NCI-H146 (cell line): Measurements from ENCODE around the gene NEU4.
"Not testable (repeated sequence)": the region's sequence is repeated elsewhere in the genome, so short reads cannot be mapped to it uniquely, and the experiment has no call there.

Experiments
- DNase-seq: peaks from one replicate; lab custom pipeline; 2025; lab: John Stamatoyannopoulos, UW

The NEU4 gene

GRCh38 chr2:241814393-241814642 lies 5.3 kb downstream of the NEU4 start:
- DNase-seq: no peak

DNA sequence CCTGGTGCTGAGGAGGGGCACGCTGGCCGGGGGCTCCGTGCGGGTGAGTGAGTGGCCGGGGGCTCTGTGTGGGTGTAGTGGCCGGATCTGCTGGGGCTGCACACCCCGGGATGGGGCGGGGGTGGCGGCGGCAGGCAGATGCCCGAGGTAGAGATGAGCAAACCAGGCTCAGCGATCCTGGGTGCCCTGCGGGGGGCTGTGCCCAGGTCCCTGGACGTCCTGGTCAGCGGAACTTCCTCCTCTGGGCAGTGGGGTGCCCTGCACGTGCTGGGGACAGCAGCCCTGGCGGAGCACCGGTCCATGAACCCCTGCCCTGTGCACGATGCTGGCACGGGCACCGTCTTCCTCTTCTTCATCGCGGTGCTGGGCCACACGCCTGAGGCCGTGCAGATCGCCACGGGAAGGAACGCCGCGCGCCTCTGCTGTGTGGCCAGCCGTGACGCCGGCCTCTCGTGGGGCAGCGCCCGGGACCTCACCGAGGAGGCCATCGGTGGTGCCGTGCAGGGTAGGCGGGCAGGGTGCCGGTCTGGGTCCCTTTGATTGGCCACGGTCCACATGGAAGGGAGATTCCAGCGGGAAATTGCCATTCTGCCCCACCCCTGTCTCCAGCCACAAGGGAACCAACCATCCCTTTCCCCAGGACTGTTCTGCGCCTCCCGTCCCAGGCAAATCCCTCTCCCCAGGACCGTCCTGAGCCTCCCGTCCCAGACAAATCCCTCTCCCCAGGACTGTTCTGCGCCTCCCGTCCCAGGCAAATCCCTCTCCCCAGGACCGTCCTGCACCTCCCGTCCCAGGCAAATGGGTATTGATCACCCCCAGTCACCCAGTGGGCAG lies 5.9 kb downstream of the NEU4 start:
- no peak for DNase-seq

GRCh38 chr2:241815477-241816430 lies 6.8 kb downstream of the NEU4 start:
- no peak for DNase-seq

GRCh38 chr2:241816431-241817121 lies 7.6 kb downstream of the NEU4 start:
- DNase-seq: no peak

GRCh38 chr2:241817126-241817820 lies 8.3 kb downstream of the NEU4 start:
- DNase-seq: no peak

DNA sequence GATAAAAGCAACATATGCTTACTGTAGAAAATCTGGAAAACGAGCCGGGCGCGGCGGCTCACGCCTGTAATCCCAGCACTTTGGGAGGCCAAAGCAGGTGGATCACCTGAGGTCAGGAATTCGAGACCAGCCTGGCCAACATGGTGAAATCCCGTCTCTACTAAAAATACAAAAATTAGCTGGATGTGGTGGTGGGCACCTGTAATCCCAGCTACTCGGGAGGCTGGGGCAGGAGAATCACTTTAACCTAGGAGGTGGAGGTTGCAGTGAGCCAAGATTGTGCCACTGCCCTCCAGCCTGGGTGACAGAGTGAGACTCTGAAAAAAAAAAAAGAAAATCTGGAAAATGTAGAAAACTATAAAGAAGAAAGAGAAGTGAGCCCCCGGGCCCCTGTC lies 8.8 kb downstream of the NEU4 start:
- DNase-seq: not testable (repeated sequence)

DNA sequence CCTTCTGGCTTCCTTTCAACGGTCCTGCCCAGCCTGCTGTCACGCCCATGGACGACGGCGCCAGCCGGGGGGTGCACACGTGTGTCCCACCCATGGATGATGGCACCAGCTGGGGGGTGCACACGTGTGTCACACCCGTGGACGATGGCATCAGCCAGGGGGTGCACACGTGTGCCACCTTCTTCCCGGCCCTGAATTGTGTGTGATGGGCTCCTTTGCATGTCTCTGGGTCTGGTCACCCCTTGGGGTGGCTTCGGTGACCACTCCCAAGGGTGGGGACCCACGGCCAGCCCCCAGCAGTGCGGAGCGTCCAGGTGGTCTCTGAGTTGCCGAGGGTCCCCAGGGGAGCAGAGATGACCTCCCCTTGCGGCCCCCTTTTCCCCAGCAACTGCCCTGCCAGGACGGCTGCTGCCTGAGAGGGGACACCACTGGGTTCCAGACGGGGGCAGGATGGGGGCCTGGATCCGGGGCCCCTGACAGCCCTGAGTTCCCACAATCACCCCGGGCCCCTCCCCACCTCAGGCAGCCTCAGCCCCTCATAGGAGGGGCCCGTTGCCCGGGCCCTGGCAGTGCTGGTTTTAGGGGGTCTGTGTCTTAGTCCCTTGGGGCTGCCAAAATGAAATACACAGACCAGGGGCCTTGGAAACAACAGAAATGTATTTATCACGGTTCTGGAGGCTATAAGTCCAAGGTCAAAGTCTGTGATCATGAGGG lies 9.4 kb downstream of the NEU4 start:
- DNase-seq: no peak

GRCh38 chr2:241818943-241819270 lies 9.9 kb downstream of the NEU4 start:
- DNase-seq: no peak

DNA sequence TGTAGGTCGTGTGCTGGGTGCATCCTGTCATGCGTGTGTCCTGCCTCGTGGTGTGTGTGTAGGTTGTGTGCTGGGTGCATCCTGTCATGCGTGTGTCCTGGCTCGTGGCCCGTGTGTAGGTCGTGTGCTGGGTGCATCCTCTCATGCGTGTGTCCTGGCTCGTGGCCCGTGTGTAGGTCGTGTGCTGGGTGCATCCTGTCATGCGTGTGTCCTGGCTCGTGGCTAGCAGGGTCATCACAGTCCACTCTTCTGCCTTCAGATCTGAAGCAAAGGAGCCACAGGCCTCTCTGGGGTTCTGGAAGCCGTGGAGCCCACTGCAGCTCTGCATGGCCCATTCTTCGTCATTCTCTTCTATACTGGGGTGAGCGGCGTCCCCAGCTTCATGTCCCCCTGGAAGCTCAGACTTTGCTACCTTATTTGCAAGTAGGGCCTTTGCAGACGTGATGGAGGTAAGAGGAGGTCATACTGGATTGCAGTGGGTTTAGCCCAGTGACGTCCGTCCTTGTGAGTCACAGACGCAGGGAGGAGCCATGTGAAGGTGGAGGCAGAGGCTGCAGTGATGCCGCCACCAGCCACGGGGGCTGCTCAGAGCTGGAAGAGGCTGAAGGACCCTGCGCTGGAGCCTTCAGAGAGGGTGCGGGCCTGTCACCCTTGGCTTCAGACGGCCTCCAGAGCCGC lies 11.1 kb downstream of the NEU4 start:
- DNase-seq: not testable (repeated sequence)

- DNase-seq: no peak
Measured at GRCh38 chr2:241820625-241821384, 11.8 kb downstream of the NEU4 start.

- no peak for DNase-seq
Measured at GRCh38 chr2:241821460-241822263, 12.7 kb downstream of the NEU4 start.

DNA sequence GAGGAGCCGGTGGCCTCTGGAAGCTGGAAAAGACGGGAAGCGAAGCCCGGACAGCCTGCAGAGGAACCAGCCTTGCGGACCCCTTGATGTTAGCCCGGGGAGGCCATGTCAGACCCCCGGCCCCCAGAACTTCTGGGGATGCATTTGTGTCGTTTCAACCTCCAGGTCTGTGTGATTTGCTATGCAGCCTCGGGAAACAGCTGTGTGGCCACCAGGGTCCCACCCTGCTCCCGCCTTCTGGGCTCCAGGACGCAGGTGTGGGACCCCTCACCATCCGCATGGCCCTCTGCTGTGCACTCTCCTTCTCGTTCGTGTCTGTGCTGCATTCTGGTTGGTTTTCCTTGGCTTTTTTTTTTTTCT lies 13.3 kb downstream of the NEU4 start:
- no peak for DNase-seq

DNA sequence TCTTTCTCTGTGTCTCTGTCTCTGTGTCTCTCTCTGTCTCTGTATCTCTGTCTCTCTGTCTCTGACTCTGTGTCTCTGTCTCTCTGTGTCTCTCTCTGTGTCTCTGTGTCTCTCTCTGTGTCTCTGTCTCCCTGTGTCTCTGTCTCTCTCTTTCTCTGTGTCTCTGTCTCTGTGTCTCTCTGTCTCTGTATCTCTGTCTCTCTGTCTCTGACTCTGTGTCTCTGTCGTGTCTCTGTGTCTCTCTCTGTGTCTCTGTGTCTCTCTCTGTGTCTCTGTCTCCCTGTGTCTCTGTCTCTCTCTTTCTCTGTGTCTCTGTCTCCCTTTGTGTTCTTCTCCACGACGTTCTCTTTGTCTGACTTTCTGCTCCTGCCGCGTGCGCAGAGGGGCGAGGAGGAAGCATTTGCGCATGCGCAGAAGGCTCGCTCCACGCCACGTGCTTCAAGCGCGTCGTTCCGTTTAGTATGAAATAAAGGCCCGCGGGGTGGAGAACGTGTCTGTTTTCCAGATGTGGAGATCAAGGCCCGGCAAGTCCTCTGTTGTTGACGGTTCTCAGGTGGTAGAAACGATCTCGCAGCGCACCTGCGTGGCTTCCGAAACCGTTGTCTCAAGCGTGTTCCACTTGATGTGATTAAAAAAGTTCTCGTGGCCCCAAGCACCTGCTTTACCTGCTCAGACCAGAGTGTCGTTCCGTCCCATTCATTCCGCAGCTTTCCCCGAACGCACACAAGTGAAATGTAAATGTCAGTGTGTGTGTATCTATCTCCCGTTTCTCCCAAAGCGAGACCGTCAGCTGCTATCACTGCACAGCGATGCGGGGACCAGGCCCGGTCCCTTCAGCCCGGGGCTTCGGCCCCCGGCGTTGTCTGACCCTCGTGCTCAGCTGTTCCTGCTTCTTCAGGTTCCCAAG lies 14.8 kb downstream of the NEU4 start:
- DNase-seq: not testable (repeated sequence)

- DNase-seq: no peak
Measured at GRCh38 chr2:241827394-241827793, 18.4 kb downstream of the NEU4 start.

DNA sequence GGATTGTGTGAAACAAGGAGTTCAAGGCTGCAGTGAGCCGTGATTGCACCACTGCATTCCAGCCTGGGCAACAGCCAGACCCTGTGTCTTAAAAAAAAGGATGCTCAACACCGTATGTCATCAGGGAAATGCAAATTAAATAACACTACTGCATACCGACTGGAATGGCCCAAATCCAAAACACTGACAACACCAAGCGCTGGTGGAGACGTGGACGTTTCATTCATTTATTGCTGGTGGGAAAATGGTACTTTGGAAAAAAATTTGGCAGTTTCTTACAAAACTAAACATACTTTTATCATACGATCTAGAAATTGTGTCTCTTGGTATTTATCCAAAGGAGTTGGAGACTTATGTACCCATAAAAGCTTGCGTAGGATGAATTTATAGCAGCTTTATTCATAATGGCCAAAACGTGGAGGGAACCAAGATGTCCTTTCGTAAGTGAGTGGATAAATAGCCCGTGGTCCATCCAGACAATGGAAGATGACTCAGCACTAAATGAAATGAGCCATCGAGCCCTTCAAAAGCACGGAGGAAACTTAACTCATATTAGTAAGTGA lies 24.2 kb downstream of the NEU4 start:
- no peak for DNase-seq

- DNase-seq: not testable (repeated sequence)
Measured at GRCh38 chr2:241833756-241834526, 24.9 kb downstream of the NEU4 start.

DNA sequence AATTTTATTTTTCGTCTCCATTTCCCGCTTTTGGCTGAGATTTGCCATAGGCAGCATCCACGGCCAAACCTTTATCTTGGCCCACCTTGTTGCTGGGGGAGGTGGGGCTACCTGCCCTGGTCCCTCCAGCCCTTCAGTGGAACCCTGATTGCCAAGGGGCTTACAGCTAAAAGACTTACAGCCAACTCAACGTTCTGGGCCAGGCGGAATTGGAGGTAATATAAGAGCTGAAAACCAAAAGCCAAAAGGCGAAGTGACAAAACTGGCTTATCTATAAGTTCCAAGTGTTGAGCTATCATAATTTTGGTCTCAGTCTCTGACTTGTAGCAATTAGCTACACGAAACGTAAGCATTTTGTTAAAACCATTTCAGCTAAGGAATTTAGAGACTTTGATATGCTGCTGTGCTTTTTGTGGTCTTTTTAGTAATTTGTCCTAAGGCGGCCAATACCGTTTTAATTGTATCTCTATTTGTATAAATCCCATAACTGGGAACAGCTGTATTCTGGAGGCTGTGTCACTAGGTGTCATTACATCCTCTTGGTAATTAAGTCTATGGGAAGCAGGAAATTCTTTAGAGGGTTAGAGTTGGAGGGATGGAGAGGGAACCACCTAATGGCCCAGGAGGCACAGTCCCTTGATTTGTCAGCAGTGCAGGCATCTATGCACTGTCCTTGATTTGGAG lies 25.7 kb downstream of the NEU4 start:
- DNase-seq: no peak
